RWPE1 (cell line): ENCODE data around the gene KLHDC7B.

Experiments
- CTCF ChIA-PET: fragments of 350-600 bp; sonication (Branson Sonifier 250); formaldehyde crosslinking; extraction: SDS; loops from one replicate; lab custom pipeline; 2021; lab: Yijun Ruan, JAX
- POLR2A ChIA-PET: fragments of 400-600 bp; formaldehyde crosslinking; extraction: SDS; loops from one replicate; lab custom pipeline; 2020; ENCODE audit warnings: antibody characterized with exemption; ENCODE audit not compliant: low non-redundant PET; lab: Yijun Ruan, JAX
- DNase-seq: peaks from one replicate; pipeline ENCODE4 v3.0.0; 2012; ENCODE audit warnings: low spot score
- H3K27ac ChIP-seq: fragments of 450-650 bp; 2 replicates; pipeline ENCODE4 v1.5.1; 2017
- TF ChIP-seq, protein P1 (sequence below): fragments of 450-650 bp; conservative IDR thresholded peaks from 2 replicates; pipeline ENCODE4 v1.5.1; 2017; ENCODE audit warnings: low read depth, mild to moderate bottlenecking

The KLHDC7B gene

DNA sequence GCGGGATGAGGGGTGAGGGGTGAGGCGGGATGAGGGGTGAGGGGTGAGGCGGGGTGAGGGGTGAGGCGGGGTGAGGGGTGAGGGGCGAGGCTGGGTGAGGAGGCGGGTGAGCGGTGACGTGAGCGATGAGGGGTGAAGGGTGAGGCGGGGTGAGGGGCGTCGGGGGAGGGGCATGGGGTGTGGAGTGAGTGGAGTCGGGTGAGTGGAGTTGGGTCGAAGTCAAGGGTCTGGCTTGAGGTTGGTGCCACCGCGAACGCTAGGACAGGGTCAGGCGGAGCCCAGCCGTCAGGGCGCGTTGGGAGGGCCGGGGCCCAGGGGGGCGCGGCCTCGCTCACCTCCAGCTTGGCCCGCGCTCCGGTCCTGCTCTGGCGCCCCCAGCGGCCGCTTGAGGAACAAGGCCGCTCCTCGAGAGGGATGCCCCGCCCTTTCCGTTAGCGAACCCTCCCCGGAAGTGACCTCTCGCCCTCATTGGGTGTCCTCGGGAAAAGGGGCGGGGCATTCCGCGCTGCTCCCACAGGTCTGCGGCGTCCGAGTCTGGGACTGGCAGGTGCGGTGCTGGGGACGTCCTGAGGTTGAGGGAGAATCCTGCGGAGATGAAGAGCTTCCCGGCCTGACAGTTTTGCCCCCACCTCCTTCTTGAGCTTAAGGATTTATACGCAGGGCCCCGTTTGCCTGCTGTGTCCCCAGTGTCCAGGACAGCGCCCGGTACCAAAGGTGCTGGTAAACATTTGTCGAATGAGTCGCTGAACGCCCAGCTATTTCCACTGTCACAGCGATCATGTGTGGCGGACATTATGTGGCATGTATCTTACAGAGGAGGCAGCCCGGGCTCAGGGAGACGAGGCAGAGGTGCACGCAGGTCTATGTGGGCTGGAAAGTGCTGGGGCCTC lies 17.1 kb downstream of the KLHDC7B start, which contains the start of gene SYCE3:
Gene SYCE3 (minus strand): TSS at position 397 of the 890 bp plus-strand sequence. CDS start 6,514 bp downstream, outside the sequence.
- H3K27ac ChIP-seq, result peak within 1 kb of the TSS; percentile 59
- ChIA-PET CTCF (interaction anchor here (0.6 to 1.7 kb wide), 12 partner anchors 8 to 43 kb away, joined by 3 to 10 read pairs (median 4); partner anchors contain the start of gene SCO2), POLR2A (interaction anchor here (0.5 to 1.6 kb wide), 8 partner anchors 23 to 55 kb away, joined by 3 to 12 read pairs (median 4); partner anchors contain the start of genes NCAPH2, SCO2 and TYMP)
- TF ChIP-seq, protein P1, sequence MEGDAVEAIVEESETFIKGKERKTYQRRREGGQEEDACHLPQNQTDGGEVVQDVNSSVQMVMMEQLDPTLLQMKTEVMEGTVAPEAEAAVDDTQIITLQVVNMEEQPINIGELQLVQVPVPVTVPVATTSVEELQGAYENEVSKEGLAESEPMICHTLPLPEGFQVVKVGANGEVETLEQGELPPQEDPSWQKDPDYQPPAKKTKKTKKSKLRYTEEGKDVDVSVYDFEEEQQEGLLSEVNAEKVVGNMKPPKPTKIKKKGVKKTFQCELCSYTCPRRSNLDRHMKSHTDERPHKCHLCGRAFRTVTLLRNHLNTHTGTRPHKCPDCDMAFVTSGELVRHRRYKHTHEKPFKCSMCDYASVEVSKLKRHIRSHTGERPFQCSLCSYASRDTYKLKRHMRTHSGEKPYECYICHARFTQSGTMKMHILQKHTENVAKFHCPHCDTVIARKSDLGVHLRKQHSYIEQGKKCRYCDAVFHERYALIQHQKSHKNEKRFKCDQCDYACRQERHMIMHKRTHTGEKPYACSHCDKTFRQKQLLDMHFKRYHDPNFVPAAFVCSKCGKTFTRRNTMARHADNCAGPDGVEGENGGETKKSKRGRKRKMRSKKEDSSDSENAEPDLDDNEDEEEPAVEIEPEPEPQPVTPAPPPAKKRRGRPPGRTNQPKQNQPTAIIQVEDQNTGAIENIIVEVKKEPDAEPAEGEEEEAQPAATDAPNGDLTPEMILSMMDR, result peak; percentile 89
- peak; percentile 85 for DNase-seq

DNA sequence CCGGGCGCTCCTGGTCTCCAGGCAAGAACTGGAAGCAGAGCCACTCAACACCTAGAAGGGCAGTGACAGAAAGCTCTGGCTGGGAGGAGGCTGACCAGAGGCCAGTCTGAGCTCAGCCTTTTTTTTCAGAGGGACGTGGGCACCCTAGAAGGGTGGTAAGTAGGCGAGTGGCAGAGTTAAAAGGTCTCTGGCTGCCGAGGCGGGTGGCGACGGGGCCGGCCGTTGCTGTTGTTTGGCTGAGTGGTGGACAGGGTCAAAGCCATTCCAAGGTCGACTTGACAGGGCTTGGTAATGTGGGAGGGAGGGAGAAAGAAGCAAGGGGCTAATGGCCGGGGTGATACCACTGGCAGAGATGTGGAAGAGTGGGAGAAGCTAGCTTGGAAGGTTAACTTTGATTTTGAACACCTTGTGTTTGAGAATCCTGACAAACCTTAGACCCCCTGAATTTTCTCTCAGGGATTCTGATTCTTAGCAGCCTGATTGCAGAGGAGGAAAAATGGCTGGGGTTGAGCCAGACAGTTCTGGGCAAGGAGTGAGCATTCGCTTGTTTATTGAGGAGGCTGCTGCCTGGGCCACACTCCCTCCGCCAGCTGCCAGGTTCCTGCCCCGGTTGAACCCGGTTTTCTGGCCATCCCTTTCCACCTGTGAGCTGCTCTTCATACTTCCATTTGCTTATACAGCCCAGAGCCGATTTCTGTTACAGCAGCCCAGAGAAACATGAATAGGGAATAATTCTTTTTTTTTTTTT lies 17.9 kb downstream of the KLHDC7B start:
- ChIA-PET POLR2A (interaction anchor here (0.5 to 1.6 kb wide), 6 partner anchors 24 to 55 kb away, joined by 3 to 11 read pairs (median 4); partner anchors contain the start of genes NCAPH2 and SCO2), CTCF (interaction anchor here (0.6 to 1.7 kb wide), 8 partner anchors 13 to 38 kb away, joined by 3 to 10 read pairs (median 4); partner anchors contain the start of gene SCO2)
- H3K27ac ChIP-seq, result peak overlapping the region; percentile 59
- no peak for DNase-seq
- TF ChIP-seq, protein P1, result no peak

DNA sequence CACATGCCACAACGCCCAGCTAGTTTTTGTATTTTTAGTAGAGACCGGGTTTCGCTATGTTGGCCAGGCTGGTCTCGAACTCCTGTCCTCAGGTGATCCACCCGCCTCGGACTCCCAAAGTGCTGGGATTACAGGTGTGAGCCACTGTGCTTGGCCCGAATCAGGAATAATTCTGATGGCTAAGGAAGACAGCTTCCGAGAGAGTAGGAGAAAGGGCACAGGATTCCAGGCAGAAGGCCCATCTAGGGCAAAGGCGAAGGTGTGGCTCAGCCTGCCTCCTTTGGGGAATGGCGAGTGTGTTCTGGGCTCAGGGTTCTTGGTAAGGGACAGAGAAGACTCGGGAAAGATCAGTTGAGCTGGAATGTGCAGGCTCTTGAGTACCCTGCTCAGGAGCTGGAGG lies 18.6 kb downstream of the KLHDC7B start:
- TF ChIP-seq, protein P1, result no peak
- no peak for DNase-seq
- ChIA-PET CTCF (interaction anchor here (0.6 to 1.7 kb wide), 2 partner anchors 11 to 25 kb away, joined by 3 to 10 read pairs; no protein-coding TSS in a partner anchor), POLR2A (interaction anchor here (0.6 kb wide), 1 partner anchor 11 kb away, joined by 5 read pairs; no protein-coding TSS in a partner anchor)
- H3K27ac ChIP-seq, result no peak overlapping the region

DNA sequence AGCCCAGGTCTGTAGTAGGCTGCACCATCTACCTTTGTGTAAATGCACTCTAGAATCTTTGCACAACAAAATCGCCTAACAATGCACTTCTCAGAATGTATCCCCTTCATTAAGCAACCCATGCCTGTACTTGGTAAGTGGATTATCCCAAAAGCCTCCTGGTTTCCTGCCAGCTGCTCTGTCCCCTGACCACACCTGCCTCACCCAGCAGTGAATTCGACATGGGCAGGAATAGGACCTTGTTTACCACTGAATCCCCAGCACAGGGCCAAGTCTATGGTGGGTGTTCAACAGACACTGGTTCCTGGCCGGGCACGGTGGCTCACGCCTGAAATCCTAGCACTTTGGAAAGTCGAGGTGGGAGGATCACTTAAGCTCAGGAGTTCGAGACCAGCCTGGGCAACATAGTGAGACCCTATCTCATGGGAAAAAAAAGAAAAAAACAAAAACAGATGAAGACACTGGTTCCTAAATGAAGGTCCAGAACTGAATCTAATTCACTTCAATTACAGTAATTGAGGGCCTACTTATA lies 22.1 kb downstream of the KLHDC7B start:
- ChIA-PET CTCF (no interaction called here), POLR2A (no interaction called here)
- DNase-seq, result no peak
- TF ChIP-seq, protein P1, result no peak
- H3K27ac ChIP-seq, result no peak overlapping the region

DNA sequence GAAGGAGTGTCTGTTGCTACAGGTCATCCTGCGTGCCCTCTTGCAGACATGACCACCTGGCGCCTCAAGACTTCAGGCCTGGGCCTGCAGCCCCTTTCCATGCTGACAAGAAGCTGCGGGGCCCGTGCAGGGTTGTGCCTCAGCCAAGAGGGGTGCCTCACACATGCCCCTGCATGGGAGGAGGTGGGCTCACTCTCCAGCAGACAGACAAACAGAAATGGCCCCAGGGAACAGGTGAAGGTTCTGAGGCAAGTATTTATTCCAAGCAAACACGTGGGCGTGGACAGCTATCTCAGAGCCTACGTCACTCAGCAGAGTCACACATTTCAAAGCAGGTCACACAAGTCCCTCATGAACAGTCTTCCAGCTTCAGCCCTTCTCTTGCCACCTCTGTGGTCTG lies 22.9 kb downstream of the KLHDC7B start:
- TF ChIP-seq, protein P1, result no peak
- CTCF ChIA-PET, result no interaction called here
- H3K27ac ChIP-seq, result peak overlapping the region; percentile 15; the same call in 1 of the 2 replicates
- POLR2A ChIA-PET, result no interaction called here
- DNase-seq, result no peak
